PC-3 (cell line): ENCODE results near the gene PLEKHA1.

Experiments used
- CTCF ChIP-seq: fragments of 300-600 bp; sonication (generic); conservative IDR thresholded peaks from 2 replicates; pipeline ENCODE4 v1.5.1; 2017; ENCODE audit warnings: antibody characterized with exemption, low read depth, mild to moderate bottlenecking, low read length
- EZH2 ChIP-seq: fragments of 300-600 bp; sonication (generic); IDR thresholded peaks from one replicate; pipeline ENCODE4 v1.6.1; 2017; ENCODE audit warnings: antibody characterized with exemption, mild to moderate bottlenecking, low read length; ENCODE audit not compliant: unreplicated experiment
- EZH2phosphoT487 ChIP-seq: fragments of 300-600 bp; sonication (generic); IDR thresholded peaks from 2 replicates; pipeline ENCODE4 v1.6.1; 2018; ENCODE audit warnings: mild to moderate bottlenecking, antibody characterized with exemption, low read length, borderline replicate concordance

GRCh38 chr10:122373721-122374120, 787 bp upstream of the PLEKHA1 start:
- no peak for TF ChIP-seq EZH2
- TF ChIP-seq CTCF: no peak
- no peak for TF ChIP-seq EZH2phosphoT487
